GM18519 (cell line): ENCODE measurements around the gene B9D2.

ENCODE experiments used
- ATAC-seq: cut with Tn5 transposase; IDR thresholded peaks from one replicate; pipeline ENCODE4 v1.9.1; 2021; ENCODE audit warnings: mild to moderate bottlenecking, moderate library complexity; ENCODE audit not compliant: unreplicated experiment, low FRiP score

The B9D2 gene

DNA sequence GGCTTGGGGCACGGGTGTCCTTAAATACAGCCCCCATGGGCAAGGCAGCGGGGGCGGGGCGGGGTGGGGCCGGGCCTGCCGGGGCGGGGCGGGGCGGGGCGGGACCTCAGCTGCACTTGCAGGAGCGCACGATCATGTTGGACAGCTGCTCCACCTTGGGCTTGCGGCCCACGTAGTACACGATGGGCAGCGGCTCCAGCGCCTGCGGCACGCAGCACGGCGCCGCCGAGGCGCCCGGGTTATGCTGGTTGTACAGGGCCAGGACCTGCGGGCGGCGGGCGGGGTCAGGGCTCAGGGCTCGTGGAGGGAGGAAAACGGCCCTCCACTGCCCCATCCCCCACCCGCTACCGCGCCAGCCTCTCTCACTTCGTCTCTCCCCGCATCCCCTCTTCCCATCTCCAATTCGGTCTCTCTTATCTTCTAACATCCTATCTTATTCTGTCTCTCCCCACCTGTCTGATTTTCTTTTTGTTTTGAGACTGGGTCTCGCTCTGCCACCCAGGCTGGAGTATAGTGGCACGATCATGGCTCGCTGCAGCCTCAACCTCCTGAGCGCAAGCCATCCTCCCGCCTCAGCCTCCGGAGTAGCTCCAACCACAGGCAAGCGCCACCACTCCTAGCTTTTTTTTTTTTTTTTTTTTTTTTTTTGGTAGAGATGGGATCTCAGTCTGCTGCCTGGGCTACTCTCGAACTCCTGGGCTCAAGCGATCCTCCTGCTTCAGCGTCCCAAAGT is 32.8 kb downstream of the B9D2 start:
- ATAC-seq, result no peak

DNA sequence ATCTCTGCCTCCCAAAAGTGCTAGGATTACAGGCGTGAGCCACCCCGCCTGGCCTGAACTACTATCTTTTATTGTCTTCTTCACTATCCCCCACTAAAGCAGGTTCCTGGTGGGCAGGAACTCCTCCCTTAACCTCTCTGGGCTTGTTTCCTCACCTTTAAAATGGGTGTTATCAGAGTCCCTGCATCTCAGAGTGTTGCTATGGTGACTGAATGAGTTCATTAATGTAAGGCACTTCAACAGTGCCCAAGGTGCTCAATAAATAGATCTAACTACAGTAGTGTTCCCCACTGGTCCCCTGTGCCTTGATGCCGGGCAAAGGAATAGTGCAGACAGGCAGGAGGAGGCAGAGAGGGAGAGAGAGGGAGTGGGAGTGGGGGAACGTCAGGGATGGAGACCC is 33.5 kb downstream of the B9D2 start:
- ATAC-seq, result no peak

DNA sequence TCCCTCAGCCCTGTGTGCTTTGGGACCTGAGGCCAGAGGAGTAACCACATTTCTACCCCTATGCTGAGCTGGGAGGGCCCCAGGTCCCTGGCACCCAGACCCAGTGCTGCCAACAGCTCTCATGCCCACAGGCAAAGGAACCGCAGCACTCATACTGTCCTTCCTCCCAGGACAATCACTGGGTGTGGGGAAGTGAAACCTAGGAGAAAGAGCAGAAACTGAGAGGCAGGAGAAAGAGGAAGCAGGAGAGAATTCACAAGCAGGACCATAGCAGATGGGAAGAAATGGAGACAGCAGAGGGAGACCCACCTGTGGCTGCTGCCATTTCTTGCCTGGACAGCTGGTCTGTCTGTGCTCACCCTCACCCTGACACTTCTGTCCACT is 35.1 kb downstream of the B9D2 start:
- no peak for ATAC-seq

DNA sequence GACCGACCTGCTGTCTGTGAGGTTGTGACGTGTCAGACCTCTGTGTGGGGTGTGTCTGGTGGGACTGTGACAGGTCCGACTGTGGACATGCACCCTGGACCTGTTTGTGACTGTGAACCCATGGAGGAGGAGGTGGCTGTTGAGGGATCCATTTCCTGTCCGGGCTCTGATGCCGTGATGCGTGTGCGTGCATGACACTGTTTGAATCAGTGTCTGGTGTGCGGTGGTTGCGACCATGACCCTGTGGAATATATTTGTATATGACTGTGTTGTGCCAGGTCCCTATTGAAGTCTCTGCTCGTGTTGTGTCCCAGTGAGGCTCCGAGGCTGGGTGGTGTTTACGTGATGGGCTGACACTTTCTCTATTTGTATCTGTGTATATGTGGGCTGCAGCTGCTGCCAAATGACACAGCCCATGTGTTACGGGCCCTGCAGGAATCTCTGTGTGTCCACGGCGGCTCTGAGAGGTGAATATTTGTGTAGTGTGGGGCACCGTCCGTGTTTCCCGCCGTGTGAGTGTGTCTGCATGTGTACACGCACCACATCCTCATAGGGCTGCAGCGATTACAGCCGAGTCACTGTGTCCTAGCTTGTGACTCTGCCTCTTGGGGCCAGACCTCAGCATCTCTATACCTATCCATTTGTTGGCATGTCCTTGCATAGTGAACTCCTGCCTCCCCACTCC is 35.6 kb downstream of the B9D2 start:
- ATAC-seq, result no peak

DNA sequence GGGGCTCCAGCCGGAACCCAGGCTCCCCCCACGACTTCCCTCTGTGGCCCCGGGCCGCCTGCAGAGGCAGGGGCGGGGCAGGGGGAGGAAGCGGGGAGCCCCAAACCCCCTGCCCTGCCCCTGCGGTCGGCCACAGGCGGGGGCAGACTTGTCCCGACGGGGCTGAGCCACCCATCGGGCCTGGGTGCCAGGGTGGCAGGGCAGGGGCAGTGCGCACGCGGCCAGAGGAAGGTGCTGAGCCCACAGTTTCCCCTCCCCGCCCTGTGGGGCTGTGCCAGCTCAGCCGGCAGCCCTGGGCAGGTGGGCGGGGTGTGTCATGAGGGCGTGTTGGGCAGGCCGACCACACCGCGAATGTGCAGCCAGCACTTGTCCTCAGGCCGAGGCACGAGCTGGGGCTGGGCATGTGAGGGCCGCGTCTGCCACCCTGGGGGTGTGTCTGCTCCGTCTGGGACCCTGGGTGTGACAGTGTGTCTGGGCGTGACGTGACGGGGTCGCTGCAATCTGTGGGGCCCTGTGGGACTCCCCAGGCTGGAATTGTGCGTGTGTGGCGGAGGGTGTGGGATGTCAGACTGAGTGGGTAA is 36.3 kb downstream of the B9D2 start:
- ATAC-seq, result peak; percentile 42

DNA sequence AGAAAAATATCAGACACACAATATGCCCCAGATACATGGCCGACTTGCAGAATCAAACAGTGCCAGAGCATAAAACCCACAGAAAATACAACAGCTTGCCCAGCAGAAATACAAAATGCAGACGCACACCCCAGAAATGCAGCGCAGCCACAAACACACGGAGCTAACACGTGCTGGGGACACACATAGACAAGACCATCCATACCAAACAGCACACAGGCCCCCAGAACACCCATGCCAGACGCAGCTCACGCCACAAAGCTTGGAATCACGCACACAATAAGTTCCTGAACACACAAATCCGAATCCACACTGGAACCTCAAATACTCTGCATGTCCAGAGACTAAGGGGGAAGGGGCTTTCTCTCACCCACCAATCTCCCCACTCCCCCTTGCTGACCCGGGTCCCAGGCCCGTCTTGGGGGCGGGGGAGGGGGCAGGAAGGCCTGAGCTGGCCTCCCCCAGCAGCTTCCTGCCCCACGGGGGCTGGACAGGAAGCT is 36.8 kb downstream of the B9D2 start:
- no peak for ATAC-seq

DNA sequence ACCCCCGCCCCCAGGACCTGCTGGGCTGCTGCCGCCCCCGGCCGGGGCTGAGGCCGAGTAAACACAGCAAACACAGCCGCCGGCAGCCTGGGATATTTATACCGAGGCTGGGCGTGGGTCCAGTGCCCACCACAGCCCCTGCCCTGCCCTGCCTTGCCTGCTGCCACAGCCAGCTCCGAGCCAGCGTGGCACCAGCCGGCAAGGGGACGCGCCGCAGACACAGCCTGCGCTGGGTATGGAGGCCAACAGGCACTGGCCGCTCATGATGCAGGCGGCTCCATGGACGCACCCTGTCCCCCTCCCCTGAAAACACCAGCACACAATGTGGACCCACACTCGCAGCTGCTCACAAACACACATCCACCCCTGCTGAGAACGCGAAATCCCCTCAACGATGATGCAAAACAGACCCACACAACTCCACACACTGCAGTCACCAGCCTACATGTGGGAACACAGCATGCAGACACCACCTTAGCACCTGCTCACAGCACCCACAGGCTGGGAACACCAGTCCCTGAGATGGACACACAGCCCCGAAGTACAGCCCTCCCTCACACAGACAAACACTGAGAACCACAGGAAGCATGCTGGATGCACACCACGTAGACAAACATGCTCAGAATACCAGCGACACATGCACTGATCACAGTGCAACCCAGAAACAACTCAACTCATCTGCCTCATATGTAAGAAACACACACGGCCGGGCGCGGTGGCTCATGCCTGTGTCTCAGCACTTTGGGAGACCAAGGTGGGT is 37.8 kb downstream of the B9D2 start:
- no peak for ATAC-seq

DNA sequence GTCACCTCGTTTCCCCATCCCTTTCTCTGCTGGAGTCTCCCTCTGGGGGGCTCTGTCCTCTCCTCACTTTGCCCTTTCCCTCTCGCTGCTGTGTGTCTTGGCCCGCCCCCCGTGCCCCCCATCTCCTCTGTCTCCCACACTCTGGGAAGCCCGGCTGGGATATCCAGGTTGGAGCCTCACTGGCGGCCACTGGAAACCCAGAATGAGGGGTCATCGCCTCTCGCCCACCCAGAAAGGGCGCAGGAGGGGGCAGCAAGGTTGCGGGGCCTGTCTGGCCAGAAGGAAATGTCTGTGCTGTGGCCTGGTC is 38.4 kb downstream of the B9D2 start:
- ATAC-seq, result no peak

DNA sequence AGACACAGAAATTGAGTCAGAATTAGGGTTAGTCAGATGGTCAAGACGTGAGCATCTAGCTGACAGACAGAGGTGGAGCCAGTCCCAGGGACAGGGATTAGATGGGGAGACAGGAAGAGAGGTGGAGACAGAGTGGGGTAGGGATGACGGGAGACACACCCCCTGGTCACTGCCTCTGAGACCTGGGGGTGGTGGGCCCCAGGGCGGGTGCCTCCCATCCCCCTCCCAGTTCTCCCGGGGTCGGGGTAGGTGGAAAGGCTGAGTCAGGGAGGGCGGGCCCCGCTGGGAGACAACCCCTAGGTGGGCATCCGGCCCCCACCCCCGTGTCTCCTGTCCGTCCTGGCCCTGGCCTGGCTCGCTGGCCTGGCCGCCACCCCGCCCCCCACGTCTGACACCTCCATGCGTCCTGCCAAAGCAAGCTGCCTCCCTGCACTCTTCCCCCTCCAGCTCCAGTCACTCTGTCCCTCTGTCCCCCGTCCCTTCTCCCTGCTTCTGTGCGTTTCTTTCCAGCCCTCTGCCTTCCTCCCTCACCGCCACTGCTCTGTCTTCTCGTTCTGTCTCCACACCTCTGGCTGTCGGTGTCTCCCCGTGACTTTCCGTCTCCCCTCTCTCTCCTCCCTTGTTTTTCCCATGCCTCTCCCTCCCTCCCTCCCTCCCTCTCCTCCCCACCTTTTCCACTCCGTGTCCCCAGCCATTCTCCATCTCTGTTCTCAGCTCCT is 38.9 kb downstream of the B9D2 start:
- no peak for ATAC-seq

DNA sequence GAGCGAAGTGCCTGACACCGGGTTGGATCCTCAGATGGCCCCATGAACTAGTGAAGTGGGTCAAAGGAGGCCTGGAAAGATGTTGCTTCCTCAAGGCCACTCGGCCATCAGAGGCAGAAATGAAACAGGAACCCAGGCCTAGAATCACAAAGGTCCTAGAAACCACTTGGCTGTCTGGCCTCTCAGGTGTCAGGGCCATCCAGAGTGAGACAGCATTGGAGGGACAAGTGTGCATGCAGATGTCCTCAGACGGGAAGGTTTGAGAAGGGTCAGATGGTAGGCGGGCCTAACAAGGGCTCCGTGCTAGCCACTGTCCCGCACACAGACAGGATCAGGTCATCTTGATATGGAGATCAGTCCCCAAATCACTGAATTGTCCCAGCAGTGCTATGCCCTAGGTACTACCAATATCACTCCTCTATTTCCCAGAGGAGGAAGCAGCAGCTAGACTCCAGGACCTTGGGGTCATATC is 39.7 kb downstream of the B9D2 start:
- no peak for ATAC-seq

DNA sequence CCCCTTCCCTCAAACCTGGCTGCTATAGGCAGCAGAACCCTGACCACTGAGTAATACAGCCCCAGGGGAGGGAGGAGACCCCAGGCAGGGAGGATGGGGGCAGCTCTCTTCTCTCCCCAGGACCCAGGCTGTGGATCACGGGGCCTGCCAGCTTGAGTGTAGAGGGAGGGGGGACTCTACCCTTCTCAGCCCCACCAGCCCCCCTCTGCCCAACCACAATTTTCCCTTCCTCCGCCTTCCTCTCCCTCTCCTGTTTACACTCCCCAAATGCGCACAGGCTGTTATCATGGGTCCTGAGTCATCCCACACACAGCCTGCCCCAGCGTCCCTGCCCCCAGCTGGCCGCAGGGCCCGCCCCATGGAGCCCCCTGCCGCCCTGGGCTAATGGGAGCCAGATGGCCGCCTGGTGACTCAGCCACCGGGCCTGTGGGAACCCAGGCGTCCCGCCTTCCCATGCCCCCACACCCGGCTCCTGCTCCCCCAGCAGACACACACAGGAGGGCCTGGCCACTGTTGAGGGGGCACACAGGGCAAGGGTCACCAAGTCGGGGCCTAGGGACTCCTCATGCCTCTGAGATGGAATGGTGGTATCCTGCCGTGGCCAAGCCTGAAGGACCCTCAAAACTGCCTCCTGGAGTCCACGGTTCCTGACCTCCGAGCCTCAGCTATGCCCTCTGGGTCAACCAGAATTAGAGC is 40.4 kb downstream of the B9D2 start:
- no peak for ATAC-seq

DNA sequence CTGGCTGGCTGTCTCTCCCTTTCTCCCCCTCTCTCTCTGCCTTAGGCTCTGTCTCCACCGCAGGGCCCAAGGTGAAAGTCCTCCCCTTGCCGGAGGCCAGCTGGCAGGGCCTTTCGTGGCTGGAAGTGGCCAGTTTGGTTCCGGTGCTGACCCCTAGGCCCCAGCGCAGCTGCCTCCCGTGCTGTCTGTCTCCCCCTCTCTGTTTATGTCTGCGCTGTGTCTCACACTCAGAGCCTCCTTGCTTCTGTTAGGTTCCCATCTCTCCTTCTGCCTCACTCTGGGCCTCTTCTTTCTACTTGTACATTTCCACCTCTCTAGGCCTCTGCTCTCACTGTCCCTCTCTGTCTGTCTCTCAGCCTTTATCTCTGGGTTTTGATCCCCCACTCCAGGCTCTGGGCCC is 40.9 kb downstream of the B9D2 start:
- no peak for ATAC-seq

DNA sequence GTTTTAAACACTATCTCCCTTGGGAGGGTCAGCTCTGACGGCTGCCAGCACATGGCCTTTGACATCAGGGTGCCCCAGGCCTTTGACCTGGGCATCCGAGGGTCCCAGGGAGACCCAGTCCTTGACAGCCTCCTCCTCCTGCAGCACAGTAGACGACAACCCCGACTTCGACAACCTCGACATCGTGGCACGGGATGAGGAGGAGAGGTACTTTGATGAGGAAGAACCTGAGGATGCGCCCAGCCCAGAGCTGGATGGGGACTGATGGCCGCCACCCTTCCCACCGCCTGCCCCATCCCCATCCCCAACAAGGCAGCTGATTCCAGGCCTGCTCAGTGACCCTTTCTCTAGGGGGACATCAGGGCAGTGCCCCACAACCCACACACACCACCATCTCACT is 41.5 kb downstream of the B9D2 start:
- no peak for ATAC-seq

DNA sequence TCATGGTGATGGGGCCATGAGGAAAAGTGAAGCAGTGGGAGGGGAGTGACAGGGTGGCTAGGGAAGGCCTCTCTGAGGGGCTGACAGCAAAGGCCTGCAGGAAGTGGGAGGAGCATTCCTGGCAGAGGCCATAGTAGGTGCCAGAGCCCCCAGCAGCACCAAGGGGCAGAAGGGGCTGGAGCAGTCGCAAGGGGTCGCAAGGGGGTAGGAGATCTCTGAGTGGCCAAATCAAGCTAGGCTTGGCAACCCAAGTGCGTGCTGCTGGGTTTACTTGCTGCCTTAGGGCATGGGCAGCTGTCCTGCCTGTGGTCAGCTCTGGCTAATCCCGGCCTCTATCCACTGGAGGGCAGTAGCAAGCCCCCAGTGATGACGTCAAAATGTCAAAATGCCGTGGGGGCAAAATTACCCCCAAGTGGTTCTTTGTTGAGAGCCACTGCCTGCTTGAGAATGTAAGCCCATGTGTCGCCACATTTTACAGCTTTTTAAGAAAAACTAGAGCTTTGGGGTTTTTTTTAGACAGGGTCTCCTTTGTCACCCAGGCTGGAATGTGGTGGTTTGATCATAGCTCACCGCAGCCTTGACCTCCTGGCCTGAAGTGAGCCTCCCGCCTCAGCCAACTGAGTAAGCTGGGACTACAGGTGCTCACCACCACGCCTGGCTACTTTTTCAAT is 42.2 kb downstream of the B9D2 start:
- ATAC-seq, result no peak

DNA sequence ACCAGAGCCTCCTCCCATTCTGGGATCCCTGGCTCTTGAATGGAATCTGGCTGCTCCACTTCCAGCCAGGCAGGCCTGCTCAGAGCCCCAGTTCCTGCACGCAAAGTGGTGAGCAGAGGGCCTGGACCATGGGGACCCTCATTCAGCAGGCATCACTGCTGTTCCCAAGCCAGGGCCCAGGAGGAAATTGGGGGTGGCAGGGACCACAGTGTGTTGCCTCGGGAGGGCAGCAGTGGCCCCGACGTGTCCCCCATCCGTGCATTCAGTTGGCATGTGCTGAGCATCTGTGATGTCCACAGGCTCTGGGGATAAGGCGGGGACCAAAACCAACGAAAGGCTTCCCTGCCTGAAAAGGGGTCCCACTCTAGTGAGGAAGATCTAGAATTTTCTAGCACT is 42.7 kb downstream of the B9D2 start:
- no peak for ATAC-seq

DNA sequence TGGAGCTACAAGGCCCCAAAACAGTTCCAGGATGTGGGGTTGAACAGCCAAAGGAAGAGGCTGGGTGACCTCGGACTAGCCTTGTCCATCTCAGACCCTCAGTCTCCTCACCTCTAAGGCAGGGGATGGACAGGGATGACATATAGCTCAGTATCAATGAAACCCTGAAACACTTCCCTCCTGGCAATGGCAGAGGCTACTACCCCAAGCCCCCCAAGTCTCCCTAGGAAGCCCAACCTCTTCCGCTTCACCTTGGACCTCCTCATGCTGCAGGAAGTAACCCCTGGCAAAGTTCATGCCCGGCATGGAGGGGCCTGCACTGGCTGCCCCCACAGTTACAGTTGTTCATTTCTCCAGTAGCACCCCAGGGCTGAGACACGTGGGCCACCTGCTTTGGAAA is 43.4 kb downstream of the B9D2 start:
- ATAC-seq, result no peak

DNA sequence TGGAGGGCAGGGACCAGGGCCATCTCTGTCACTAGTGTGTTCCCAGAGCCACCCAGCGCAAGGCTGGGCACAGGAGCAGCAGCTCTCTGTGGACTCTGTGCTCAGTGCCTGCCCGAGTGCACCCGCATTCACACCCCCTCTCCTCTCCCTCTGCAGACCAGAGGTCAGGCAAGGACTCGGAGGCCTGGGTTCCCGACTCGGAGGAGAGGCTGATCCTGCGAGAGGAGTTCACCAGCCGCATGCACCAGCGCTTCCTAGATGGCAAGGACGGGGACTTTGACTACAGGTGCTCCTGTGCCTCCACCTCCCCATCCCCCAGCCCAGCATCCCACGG is 43.8 kb downstream of the B9D2 start:
- no peak for ATAC-seq

DNA sequence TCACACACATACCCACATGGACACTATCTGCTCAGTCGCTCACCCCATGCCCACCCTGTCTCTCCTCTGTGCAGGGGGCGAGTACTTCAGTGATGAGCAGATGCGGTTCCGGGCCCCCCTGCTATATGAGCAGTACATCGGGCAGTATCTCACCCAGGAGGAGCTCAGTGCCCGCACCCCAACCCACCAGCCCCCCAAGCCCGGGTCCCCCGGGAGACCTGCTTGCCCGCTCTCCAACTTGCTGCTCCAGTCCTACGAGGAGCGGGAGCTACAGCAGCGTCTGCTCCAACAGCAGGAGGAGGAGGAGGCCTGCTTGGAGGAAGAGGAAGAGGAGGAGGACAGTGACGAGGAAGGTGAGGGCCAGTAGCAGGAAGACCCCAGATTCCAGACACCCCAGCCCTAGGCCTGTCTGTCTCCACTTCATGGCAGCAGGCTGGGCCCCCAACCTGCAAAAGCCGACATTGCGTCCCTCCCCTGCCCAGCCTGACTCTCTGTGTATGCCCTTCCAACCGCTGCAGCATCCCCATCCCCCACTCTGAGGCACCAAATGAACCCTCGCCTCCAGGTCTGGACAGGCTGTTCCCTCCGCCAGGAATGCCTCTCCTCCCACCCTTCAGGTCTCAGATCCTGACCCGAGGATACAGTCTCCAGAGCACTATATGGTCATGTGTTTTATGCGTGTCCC is 44.3 kb downstream of the B9D2 start:
- no peak for ATAC-seq
